D341Med (cell line): Measurements from ENCODE around the gene ARFIP2.
"Not testable (repeated sequence)": the region's sequence is repeated elsewhere in the genome, so short reads cannot be mapped to it uniquely, and the experiment has no call there.

Experiments used
- DNase-seq: peaks from one replicate; pipeline ENCODE4 v3.0.0; 2012; ENCODE audit warnings: low spot score

Gene ARFIP2

GRCh38 chr11:6481012-6481923 lies at the start of gene ARFIP2, which contains the start of gene TIMM10B:
Gene ARFIP2, minus strand, starts transcription at chr11:6481331. Its CDS starts 910 bp downstream, at chr11:6480421.
Gene TIMM10B, plus strand, starts transcription at chr11:6481501. Its CDS starts 16 bp downstream, at chr11:6481517.
- peak; percentile 96 for DNase-seq

GRCh38 chr11:6530848-6531247 lies 49.7 kb upstream of the ARFIP2 start:
- DNase-seq = no peak

GRCh38 chr11:6529266-6529665 lies 48.1 kb upstream of the ARFIP2 start:
- no peak for DNase-seq

GRCh38 chr11:6526411-6527135 lies 45.4 kb upstream of the ARFIP2 start:
- no peak for DNase-seq

GRCh38 chr11:6523253-6523652 lies 42.1 kb upstream of the ARFIP2 start:
- no peak for DNase-seq

GRCh38 chr11:6521946-6522345 lies 40.8 kb upstream of the ARFIP2 start:
- not testable (repeated sequence) for DNase-seq

GRCh38 chr11:6520265-6520664 lies 39.1 kb upstream of the ARFIP2 start:
- no peak for DNase-seq

GRCh38 chr11:6516865-6517264 lies 35.7 kb upstream of the ARFIP2 start:
- DNase-seq = no peak

- DNase-seq = peak; percentile 56
Observed at GRCh38 chr11:6505577-6506240, 24.6 kb upstream of the ARFIP2 start.

GRCh38 chr11:6504166-6504565 lies 23.0 kb upstream of the ARFIP2 start:
- no peak for DNase-seq

GRCh38 chr11:6502382-6502781 lies 21.3 kb upstream of the ARFIP2 start:
- DNase-seq = no peak

- no peak for DNase-seq
Observed at GRCh38 chr11:6498544-6498943, 17.4 kb upstream of the ARFIP2 start.

GRCh38 chr11:6498121-6498520 lies 17.0 kb upstream of the ARFIP2 start:
- DNase-seq = no peak

GRCh38 chr11:6497069-6497839 lies 16.1 kb upstream of the ARFIP2 start, which contains the start of gene DNHD1:
Gene DNHD1, plus strand, starts transcription at chr11:6497280. Its CDS starts 936 bp downstream, at chr11:6498216.
- DNase-seq = no peak

GRCh38 chr11:6489306-6489705 lies 8.2 kb upstream of the ARFIP2 start:
- DNase-seq = no peak

- DNase-seq = no peak
Observed at GRCh38 chr11:6488821-6489220, 7.7 kb upstream of the ARFIP2 start.

- no peak for DNase-seq
Observed at GRCh38 chr11:6488342-6488741, 7.2 kb upstream of the ARFIP2 start.

- DNase-seq = no peak
Observed at GRCh38 chr11:6486938-6487337, 5.8 kb upstream of the ARFIP2 start.

GRCh38 chr11:6486256-6486655 lies 5.1 kb upstream of the ARFIP2 start:
- no peak for DNase-seq

GRCh38 chr11:6485661-6486060 lies 4.5 kb upstream of the ARFIP2 start:
- DNase-seq = no peak

GRCh38 chr11:6483015-6483414 lies 1.9 kb upstream of the ARFIP2 start:
- no peak for DNase-seq

GRCh38 chr11:6482441-6482840 lies 1.3 kb upstream of the ARFIP2 start:
- DNase-seq = no peak
